SJCRH30 (cell line): Measurements from ENCODE around the gene SLC39A11. TPM values are rescaled to one million over a fixed set of nuclear protein-coding genes. Genes with fewer than 3 reads are reported as not detected.

Experiments used
- DNase-seq, 2 experiments: peaks; one replicate each; pipeline ENCODE4 v3.0.0-alpha.2; 2015 to 2020
- H3K27ac ChIP-seq: fragments of 250-450 bp; sonication (Bioruptor Pico); 2 replicates; pipeline ENCODE4 v1.5.1; 2020; ENCODE audit warnings: mild to moderate bottlenecking, moderate library complexity
- H3K27me3 ChIP-seq: fragments of 250-450 bp; sonication (Bioruptor Pico); 2 replicates; pipeline ENCODE4 v1.5.1; 2020; ENCODE audit warnings: mild to moderate bottlenecking, moderate library complexity
- H3K36me3 ChIP-seq: fragments of 250-450 bp; sonication (Bioruptor Pico); 2 replicates; pipeline ENCODE4 v1.5.1; 2020; ENCODE audit warnings: mild to moderate bottlenecking, moderate library complexity
- H3K4me1 ChIP-seq: fragments of 250-450 bp; sonication (Bioruptor Pico); 2 replicates; pipeline ENCODE4 v1.5.1; 2020; ENCODE audit warnings: mild to moderate bottlenecking, moderate library complexity
- H3K4me3 ChIP-seq: fragments of 250-450 bp; sonication (Bioruptor Pico); 2 replicates; pipeline ENCODE4 v1.5.1; 2020; ENCODE audit warnings: mild to moderate bottlenecking, moderate library complexity
- H3K9me3 ChIP-seq: fragments of 250-450 bp; sonication (Bioruptor Pico); replicated peaks from 2 replicates; pipeline ENCODE4 v1.5.1; 2020; ENCODE audit warnings: mild to moderate bottlenecking, moderate library complexity
- total RNA-seq: library from RNA; depleted of rRNA; stranded (reverse); fragments of >200 nt; shearing (Covaris generic); gene quantifications from 2 replicates; pipeline ENCODE4 v1.2.3, GENCODE V29; 2014

Gene SLC39A11
- total RNA-seq, 1 experiment from 2014 or later: 9.3 TPM

DNA sequence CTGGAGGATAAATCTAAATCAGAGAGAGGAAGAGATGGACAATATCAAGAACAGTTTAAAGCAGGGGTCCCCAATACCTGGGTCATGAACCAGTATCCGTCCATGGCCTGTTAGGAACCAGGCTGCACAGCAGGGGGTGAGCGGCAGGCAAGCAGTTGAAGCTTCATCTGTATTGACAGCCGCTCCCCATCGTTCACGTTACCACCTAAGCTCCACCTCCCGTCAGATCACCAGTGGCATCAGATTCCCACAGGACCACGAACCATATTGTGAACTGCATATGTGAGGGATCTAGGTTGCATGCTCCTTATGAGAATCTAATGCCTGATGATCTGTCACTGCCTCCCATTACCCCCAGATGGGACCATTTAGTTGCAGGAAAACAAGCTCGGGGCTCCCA, 226.5 kb downstream of the SLC39A11 start:
- no peaks in the 10 kb centered on the region for H3K9me3 ChIP-seq
- no peak for DNase-seq
- no peak overlapping the region for H3K27ac ChIP-seq
- H3K27me3 ChIP-seq: no peaks in the 10 kb centered on the region
- no peaks in the 10 kb centered on the region for H3K36me3 ChIP-seq
- no peaks in the 10 kb centered on the region for H3K4me1 ChIP-seq
- H3K4me3 ChIP-seq: no peak overlapping the region

DNA sequence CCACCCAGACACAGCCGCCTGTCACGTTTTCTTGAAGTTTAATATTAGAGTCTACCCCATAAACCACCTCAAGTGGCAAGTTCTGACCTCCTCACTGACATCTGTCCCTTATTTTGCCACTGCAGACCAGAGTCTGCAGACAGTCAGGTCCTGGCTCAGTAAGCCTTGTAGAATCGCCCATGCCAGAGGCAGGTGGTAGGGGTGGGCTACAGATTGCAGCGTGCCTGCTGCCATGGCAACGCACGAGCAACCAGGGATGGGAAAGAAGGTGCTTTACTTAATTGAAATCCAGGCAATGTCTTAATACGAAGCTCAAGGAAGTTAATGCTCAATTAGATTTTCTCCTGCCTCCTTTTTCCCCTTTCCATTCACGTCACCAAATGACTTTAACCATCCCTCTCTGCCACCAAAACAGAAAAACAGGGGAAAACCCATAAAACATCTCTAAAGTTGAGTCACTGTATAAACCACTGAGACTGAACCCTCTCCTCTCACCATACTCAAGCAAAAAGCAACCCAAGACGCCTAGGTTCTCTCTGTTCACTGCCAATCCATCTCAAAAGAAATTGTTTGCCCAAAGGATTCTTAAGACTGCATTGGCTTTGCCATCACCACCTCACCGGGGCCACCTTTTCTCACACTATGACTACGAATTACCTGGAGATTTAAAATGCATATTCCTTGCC, 228.8 kb downstream of the SLC39A11 start:
- Histone ChIP-seq H3K27ac (no peak overlapping the region), H3K4me1 (no peaks in the 10 kb centered on the region), H3K4me3 (no peak overlapping the region), H3K36me3 (no peaks in the 10 kb centered on the region), H3K9me3 (no peaks in the 10 kb centered on the region), H3K27me3 (no peaks in the 10 kb centered on the region)
- no peak for DNase-seq

DNA sequence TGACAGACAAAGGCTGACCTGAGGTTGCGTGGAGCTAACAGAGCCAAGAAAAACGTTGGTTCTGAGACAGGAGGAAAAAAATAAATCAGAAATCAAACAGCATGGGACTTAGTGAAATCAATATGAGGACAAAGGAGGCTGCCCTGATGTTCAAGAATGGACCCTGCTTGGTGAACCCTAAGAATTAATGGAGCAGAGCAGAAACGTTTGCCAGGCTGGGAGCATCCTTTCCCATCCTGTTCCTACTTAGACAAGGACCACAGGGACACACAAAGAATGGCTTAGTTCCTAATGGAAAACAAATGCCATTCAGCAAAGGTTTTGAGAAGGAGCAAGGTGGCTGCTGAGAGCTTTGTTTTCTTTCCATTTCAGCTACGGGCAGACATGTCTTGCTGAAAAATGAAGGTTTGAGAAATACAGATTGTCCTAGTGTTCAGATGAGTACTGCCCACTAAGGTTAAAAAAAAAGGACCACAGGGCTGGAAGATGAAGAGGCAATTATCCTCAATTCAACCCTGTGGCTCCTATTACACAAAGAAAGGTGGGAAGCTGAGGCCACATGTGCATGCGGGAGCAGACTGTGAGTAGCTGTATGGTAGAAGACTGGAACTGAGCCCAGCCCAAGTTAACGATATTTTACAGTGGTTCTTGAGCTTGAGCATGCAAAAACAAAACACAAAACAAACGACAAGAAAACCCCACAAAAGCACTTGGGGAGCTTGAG, 230.1 kb downstream of the SLC39A11 start:
- H3K4me3 ChIP-seq: no peak overlapping the region
- H3K36me3 ChIP-seq: no peaks in the 10 kb centered on the region
- no peaks in the 10 kb centered on the region for H3K4me1 ChIP-seq
- H3K27ac ChIP-seq: no peak overlapping the region
- H3K9me3 ChIP-seq: no peaks in the 10 kb centered on the region; the same call in 1 of the 2 replicates
- DNase-seq: no peak
- H3K27me3 ChIP-seq: no peaks in the 10 kb centered on the region

DNA sequence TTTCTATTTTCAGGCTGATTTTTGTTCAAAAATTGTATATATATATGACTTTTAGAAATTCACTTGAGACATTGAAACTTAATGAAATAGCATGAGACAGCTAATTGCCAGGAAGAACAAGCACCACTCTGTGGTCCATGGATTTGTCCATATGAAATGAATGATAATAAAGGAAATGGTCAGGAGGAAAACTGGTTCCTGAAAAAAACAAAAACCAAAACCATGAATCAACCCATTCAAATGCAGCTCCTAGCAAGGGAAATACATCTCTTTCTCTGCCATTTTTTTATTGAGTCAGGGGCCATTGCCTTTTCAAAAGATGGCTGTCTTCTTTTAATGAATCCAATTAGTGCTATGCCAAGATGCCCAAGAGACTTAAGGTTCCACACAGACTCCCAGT, 230.7 kb downstream of the SLC39A11 start:
- no peak for DNase-seq

DNA sequence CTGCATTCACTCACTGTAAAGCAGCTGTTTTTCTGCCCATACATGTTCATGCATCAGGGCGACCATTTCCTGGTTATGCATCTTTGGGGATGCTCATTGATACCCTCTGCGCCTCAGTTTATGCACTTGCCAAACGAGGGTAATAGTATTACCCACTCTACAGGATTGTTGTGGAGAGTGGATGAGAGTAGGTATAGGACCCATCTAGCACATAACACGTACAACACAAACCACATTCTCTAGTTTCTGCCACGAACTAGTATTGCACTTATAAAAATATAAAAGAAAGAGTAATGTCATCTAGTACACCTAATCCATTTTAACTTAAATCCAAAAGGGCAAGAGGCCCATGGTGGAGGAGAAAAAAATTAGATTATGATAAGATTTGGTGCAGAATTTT, 231.7 kb downstream of the SLC39A11 start:
- Histone ChIP-seq H3K9me3 (no peaks in the 10 kb centered on the region; the same call in 1 of the 2 replicates), H3K27ac (no peak overlapping the region), H3K36me3 (no peaks in the 10 kb centered on the region), H3K27me3 (no peaks in the 10 kb centered on the region), H3K4me3 (no peak overlapping the region), H3K4me1 (no peaks in the 10 kb centered on the region)
- no peak for DNase-seq

More for the DNA sequence above, 230.7 kb downstream of the SLC39A11 start:
- H3K27me3 ChIP-seq: no peaks in the 10 kb centered on the region
- H3K27ac ChIP-seq: no peak overlapping the region
- H3K4me3 ChIP-seq: no peak overlapping the region
- H3K4me1 ChIP-seq: no peaks in the 10 kb centered on the region
- no peaks in the 10 kb centered on the region for H3K36me3 ChIP-seq
- H3K9me3 ChIP-seq: no peaks in the 10 kb centered on the region; the same call in 1 of the 2 replicates

DNA sequence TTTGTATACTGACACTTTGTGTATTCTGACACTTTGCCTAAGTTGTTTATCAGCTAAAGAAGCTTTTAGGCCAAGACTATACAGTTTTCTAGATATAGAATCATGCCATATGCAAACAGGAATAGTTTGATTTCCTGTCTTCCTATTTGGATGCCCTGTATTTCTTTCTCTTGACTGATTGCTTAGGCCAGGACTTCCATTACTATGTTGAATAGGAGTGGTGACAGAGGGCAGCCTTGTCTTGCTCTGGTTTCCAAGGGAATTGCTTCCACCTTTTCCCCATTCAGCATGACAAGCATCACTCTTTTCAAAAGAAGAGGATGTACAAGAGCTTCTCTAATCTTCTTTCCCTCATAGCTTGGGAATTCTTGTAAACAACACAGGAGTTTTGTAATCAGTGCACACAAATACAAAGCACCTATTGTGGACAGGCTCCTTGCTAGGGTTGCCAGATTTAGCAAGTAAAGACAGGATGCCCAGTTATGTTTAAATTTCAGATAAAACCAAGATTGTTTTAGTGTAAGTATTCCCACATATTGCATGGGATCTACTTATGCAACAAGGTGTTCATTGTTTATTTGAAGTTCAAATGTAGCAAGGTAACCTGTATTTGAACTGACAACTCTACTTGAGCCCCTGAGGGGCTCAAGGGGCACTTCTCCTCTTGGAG, 233.5 kb downstream of the SLC39A11 start:
- Histone ChIP-seq H3K4me1 (no peaks in the 10 kb centered on the region), H3K36me3 (no peaks in the 10 kb centered on the region), H3K27ac (no peak overlapping the region), H3K4me3 (no peak overlapping the region), H3K27me3 (no peaks in the 10 kb centered on the region; the same call in 1 of the 2 replicates), H3K9me3 (no peaks in the 10 kb centered on the region; the same call in 1 of the 2 replicates)
- no peak for DNase-seq

DNA sequence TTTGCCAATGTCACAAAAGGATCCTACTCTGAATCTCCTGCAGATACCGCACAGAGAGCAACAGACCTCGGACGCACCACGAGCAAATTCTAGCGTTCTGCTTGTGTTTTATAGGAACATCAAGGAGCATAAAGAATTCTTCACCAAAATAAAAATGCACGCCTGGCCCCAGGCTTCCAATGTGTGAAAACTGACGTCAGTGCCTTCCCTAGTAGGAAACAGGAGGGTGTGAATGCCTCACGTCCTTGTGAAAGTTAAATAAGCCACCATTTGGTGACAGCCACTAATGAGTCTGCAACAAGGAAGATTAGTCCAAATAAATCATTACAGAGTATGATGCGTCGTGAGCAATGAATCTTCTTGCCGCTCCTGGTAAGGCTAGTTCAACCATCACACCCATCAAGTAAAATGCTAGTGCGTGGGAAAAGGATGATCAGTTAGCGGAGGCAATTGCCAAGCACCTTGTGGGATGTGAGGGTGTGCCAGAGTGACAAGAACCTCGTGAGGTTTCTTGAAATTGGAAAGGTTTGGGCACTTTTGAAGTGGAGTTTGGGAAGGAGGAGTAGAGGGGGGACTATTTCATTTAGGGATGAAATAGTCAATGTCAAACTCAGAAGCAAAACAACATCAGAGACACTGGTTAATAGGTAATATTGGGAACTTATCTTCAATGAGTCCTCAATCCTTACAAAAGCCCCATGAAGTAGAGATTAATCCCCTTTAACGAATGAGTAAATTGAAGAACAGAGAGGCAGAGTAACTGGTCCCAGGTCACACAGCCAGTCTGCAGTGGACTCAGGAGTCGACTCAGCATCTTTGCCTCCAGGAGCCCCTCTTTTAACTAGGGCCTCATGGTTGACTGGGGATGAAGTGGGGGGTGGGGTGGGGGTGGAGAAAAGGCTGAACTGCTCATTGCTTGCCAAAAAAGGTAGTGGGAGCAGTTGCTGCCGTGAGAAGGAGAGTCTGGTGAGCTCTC, 238.8 kb downstream of the SLC39A11 start:
- Histone ChIP-seq H3K27me3 (no peaks in the 10 kb centered on the region; the same call in 1 of the 2 replicates), H3K27ac (no peak overlapping the region), H3K4me1 (no peaks in the 10 kb centered on the region), H3K4me3 (no peak overlapping the region), H3K36me3 (no peaks in the 10 kb centered on the region), H3K9me3 (no peaks in the 10 kb centered on the region; the same call in 1 of the 2 replicates)
- DNase-seq: no peak

DNA sequence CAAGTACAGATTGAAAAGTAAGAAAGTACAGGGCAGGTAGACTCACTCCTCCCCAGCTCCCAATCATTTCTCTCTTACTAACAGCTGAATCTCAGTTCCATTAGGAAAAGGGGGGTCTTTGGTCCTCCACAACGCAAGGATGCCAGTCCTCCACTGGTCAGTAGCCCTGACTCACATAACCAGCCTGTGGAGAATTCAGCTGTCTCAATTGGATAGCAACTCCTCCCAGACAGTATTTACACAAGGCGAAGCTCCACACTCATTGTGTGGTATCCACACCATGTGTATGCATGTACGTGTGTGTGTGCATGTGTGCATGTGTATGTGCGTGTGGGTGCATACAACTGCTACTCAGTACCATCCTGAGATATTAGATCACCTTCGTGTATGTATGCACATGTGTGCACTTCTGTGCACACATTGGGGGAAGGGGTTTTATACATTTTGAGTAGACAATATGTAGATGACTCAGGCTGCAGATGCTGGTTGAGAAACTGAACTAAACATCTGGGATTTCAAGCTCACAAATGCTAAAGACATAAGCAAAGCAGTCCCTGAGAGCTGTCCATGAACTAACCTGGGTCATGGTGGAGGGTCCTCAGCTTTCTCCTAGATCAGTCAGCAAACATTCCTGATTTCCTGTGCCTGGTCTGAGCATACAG, 240.1 kb downstream of the SLC39A11 start:
- no peak for DNase-seq

DNA sequence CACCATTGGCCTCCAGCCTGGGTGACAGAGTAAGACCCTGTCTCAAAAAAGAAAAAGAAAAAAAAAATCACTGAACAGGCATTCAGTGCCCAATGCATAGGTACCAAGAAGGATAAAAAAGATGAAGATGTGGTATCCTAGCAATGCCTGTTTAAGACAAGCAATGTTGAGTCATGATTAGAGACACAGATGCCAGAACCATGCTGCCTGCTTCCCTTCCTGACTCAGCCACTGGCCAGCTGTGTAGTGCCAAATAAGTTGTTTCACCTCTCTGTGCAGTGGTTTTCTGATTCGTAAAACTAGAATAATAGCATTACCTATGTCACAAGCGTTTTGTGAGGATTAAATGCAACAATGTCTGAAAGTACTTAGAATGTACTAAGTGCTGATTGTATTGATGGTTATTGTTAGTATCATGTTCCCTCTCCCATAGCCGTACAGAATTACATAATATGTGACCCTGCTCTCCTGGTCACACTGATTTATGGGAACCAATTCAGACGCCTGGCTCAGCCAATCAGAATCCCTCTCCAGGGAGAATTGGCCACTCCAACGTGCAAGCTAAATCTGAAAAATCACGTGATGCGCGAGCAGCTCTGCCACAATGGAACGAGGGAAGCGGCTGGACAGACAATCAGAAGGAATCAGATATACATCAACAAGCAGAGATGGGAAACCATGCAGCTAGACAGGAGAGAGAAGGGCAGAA, 241.9 kb downstream of the SLC39A11 start:
- H3K27ac ChIP-seq: no peak overlapping the region
- no peaks in the 10 kb centered on the region for H3K9me3 ChIP-seq
- H3K4me3 ChIP-seq: no peak overlapping the region
- no peaks in the 10 kb centered on the region; the same call in 1 of the 2 replicates for H3K27me3 ChIP-seq
- H3K4me1 ChIP-seq: no peaks in the 10 kb centered on the region
- no peaks in the 10 kb centered on the region for H3K36me3 ChIP-seq
- no peak for DNase-seq

More for the DNA sequence above, 240.1 kb downstream of the SLC39A11 start:
- Histone ChIP-seq H3K4me1 (no peaks in the 10 kb centered on the region), H3K27me3 (no peaks in the 10 kb centered on the region; the same call in 1 of the 2 replicates), H3K27ac (no peak overlapping the region), H3K9me3 (no peaks in the 10 kb centered on the region; the same call in 1 of the 2 replicates), H3K4me3 (no peak overlapping the region), H3K36me3 (no peaks in the 10 kb centered on the region)

DNA sequence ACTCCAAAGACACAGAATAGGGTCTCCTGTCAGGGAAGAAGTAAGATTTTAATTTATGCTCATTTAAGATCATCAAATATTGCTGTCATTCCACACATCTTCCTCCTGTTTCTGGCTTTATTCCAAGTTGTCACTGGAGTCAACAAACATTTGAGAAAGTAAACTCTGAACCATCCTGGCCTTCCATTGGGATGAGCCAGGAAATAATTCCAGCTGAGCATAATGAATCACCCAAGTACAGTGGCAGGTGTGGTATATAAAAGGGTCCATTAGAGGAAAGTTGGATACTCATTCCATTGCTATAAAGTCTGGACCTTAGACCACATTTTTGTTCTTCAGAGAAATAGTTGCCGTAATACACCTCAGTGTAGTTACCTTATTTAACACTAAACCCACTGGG, 246.1 kb downstream of the SLC39A11 start:
- H3K36me3 ChIP-seq: no peaks in the 10 kb centered on the region
- DNase-seq: no peak
- no peaks in the 10 kb centered on the region for H3K4me1 ChIP-seq

DNA sequence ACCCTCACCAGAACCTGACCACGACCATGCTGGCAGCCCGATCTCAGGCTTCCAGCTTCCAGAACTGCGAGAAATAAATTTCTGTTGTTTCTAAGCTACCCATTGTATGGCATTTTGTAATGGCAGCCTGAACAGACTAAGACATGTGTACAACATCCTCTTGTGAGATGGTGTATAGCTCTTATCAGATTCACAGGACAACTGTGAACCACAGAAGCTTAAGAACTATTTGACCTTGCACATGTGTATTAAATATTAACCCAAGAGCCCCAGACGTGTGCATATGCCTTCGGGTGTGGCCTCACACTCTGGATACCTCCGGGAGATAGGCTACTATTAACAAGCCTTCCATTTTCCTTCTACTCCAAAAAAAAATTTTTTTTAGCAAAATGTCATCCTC, 248.9 kb downstream of the SLC39A11 start:
- Histone ChIP-seq H3K4me3 (no peak overlapping the region), H3K9me3 (peaks cover 4% of the 10 kb centered on the region), H3K4me1 (no peaks in the 10 kb centered on the region), H3K27ac (no peak overlapping the region), H3K36me3 (no peaks in the 10 kb centered on the region), H3K27me3 (no peaks in the 10 kb centered on the region)
- DNase-seq: no peak

More for the DNA sequence above, 246.1 kb downstream of the SLC39A11 start:
- H3K27ac ChIP-seq: no peak overlapping the region
- no peaks in the 10 kb centered on the region for H3K9me3 ChIP-seq
- H3K4me3 ChIP-seq: no peak overlapping the region
- H3K27me3 ChIP-seq: no peaks in the 10 kb centered on the region

DNA sequence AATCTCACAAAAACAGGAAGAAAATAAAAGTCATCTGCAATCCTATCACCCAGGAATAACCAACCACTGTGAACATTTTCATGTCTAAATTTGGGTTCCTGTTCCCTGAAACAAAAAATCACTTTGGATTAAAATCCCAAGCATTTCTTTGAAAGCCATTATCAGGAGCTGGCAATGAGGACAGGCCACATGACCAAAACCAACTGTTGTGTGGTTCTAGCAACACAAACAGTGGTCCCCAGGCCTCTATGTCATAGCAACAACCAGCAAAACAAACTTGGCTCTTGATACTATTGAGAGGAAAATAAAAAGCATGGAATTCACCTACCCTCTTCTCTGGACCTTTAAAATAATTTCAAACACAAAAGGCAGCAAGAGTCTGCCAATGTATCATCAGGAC, 252.5 kb downstream of the SLC39A11 start:
- DNase-seq: no peak
- Histone ChIP-seq H3K27me3 (no peaks in the 10 kb centered on the region), H3K4me3 (no peak overlapping the region), H3K4me1 (no peaks in the 10 kb centered on the region), H3K36me3 (no peaks in the 10 kb centered on the region), H3K9me3 (peaks cover 4% of the 10 kb centered on the region), H3K27ac (no peak overlapping the region)

DNA sequence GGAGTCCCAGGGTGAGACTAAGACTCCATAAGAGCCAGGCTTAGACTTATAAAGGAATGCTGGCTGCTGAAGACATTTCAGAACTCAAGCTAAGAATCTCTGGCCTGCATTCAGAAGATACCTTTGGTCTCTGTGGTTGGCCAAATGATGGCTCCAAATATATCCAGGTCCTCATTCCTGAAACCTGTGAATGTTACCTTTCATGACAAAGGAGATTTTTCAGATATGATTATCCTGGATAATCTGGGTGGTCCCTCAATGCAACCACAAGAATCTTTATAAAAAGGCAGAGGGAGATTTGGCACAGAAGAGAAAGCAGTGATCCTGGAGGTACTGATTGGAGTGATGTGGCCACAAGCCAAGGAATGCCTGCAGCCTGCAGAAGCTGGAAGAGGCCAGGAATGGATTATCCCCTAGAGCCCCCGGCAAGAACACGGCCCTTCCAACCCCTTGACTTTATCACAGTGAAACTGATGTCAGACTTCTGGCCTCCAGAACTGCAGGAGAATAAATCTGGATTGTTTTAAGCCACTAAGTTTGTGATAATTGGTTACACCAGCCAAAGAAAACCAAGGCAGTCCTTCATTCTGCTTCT, 253.3 kb downstream of the SLC39A11 start:
- no peaks in the 10 kb centered on the region for H3K4me1 ChIP-seq

More for the DNA sequence above, 253.3 kb downstream of the SLC39A11 start:
- Histone ChIP-seq H3K4me3 (no peak overlapping the region), H3K9me3 (peaks cover 4% of the 10 kb centered on the region), H3K27ac (no peak overlapping the region), H3K27me3 (no peaks in the 10 kb centered on the region), H3K36me3 (no peaks in the 10 kb centered on the region)
- DNase-seq: no peak
